Stomach (tissue), 9 donors: ENCODE measurements around the gene IBA57. TPM values are rescaled to one million over a fixed set of nuclear protein-coding genes. Genes with fewer than 3 reads are reported as not detected.

ENCODE experiments used
- DNase-seq, 2 donors: peaks; one replicate each; pipeline versions ENCODE4 v3.0.0 to v3.0.0-alpha.2; 2013 to 2019
- H3K27ac ChIP-seq, 5 donors: fragments of 200-600 bp in 4 of 5; sonication (generic) in 4 of 5; one replicate each; pipeline ENCODE4 v1.5.1; 2013 to 2019; ENCODE audit warnings: mild to moderate bottlenecking in 1 of 5, moderate library complexity in 1 of 5
- H3K27me3 ChIP-seq, 3 donors: fragments of 200-600 bp; sonication (generic); one replicate each; pipeline ENCODE4 v1.5.1; 2017 to 2019; ENCODE audit warnings: mixed run types in 1 of 3
- H3K36me3 ChIP-seq, 4 donors: fragments of 200-600 bp; sonication (generic); 1 replicate in 3 of 4; 2 replicates in 1 of 4; pipeline ENCODE4 v1.5.1; 2016 to 2019
- H3K4me1 ChIP-seq, 4 donors: fragments of 200-600 bp; sonication (generic); one replicate each; pipeline ENCODE4 v1.5.1; 2016 to 2019
- H3K4me3 ChIP-seq, 4 donors: fragments of 200-600 bp; sonication (generic) in 3 of 4; one replicate each; pipeline ENCODE4 v1.5.1; 2016 to 2019; ENCODE audit warnings: mild to moderate bottlenecking in 1 of 4
- H3K9me3 ChIP-seq, 4 donors: fragments of 200-600 bp; sonication (generic); one replicate each; pipeline ENCODE4 v1.5.1; 2016 to 2019
- CTCF ChIP-seq, 7 experiments: fragments of 450-650 bp in 4 of 7; fragments of 200-600 bp in 3 of 7; sonication (generic) in 3 of 7; IDR thresholded peaks; one replicate each; pipeline ENCODE4 v1.5.1; 2016 to 2019; ENCODE audit warnings: antibody characterized with exemption in 7 of 7, control low read depth in 2 of 7, mild to moderate bottlenecking in 1 of 7
- EP300 ChIP-seq: sonication (generic); formaldehyde crosslinking; IDR thresholded peaks from one replicate; pipeline ENCODE4 v1.6.1; 2017; ENCODE audit warnings: antibody characterized with exemption
- POLR2A ChIP-seq, 4 donors: fragments of 450-650 bp; IDR thresholded peaks; one replicate each; pipeline ENCODE4 v1.6.1; 2016; ENCODE audit warnings: antibody characterized with exemption in 4 of 4, control low read depth in 2 of 4, mild to moderate bottlenecking in 1 of 4, moderate library complexity in 1 of 4
- POLR2AphosphoS5 ChIP-seq, 3 donors: sonication (generic); formaldehyde crosslinking; IDR thresholded peaks; one replicate each; pipeline ENCODE4 v1.6.1; 2016; ENCODE audit warnings: antibody characterized with exemption in 3 of 3
- WGBS, 5 donors: extraction: QIAGEN DNeasy Blood & Tissue Kit in 3 of 5; methylation state at CpG; one replicate each; pipeline versions ENCODE4 v1.1.5 to v1.1.7; 2013 to 2018; 5-methylcytosine and 5-hydroxymethylcytosine counted together
- intact Hi-C: fragments of 100-400 bp; cut with DNase I; formaldehyde crosslinking; loops from one replicate; pipeline ENCODE4 v1.15.1; 2023; ENCODE audit warnings: low total_unique reads
- polyA plus RNA-seq, 3 donors: library from polyadenylated mRNA; stranded (reverse); fragments of 200-250 nt; gene quantifications; one replicate each; pipeline ENCODE4 v1.2.3, GENCODE V29; 2013
- total RNA-seq, 5 donors: library from RNA; depleted of rRNA; stranded (reverse); fragments of >200 nt; gene quantifications; one replicate each; pipeline versions ENCODE4 v1.1.0 to v1.2.3, GENCODE V29; 2014 to 2016
- donor health status: healthy with polysubstance abuse.
- donor health status: Bipolar disorder and iron deficiency.
- donor health status: healthy.

Gene IBA57
- total and polyA plus RNA-seq, 8 donors: 1.2 to 6.1 (median 4.3) TPM

- H3K4me1 ChIP-seq: peaks cover 10 to 19% (median 15%) of the 10 kb centered on the region in 4 donors
- no peak for DNase-seq
- intact Hi-C loops: no loop called here
- peaks cover 0 to 68% (median 21%) of the 10 kb centered on the region in 3 donors for H3K27me3 ChIP-seq
- H3K9me3 ChIP-seq: no peaks in the 10 kb centered on the region
- TF ChIP-seq POLR2A (IDR thresholded peaks at IDR 0.05) (no peak), EP300 (no peak), POLR2AphosphoS5 (IDR thresholded peaks at IDR 0.05) (no peak), CTCF (IDR thresholded peaks at IDR 0.05) (no peak)
- no peak overlapping the region for H3K4me3 ChIP-seq
- no peak overlapping the region for H3K27ac ChIP-seq
- H3K36me3 ChIP-seq: no peaks in the 10 kb centered on the region
- WGBS, 5 donors: 68 to 87% (median 71%) methylated on average over 7 to 19 of the region's 19 CpGs
These were observed 43.4 kb downstream of the IBA57 start for GRCh38 chr1:228208831-228209551.

- Histone ChIP-seq H3K4me3 (no peak overlapping the region), H3K4me1 (peaks cover 10 to 23% (median 17%) of the 10 kb centered on the region in 4 donors), H3K27me3 (peaks cover 0 to 74% (median 21%) of the 10 kb centered on the region in 3 donors), H3K36me3 (no peaks in the 10 kb centered on the region), H3K27ac (no peak overlapping the region), H3K9me3 (no peaks in the 10 kb centered on the region)
- no peak for DNase-seq
- 78 to 89% (median 85%) methylated on average over 2 to 3 of the region's 3 CpGs for WGBS, 5 donors
- TF ChIP-seq CTCF (IDR thresholded peaks at IDR 0.05) (no peak), POLR2A (IDR thresholded peaks at IDR 0.05) (no peak), POLR2AphosphoS5 (IDR thresholded peaks at IDR 0.05) (no peak), EP300 (no peak)
- intact Hi-C loops: no loop called here
These were observed 44.1 kb downstream of the IBA57 start for GRCh38 chr1:228209657-228210056.

- H3K4me1 ChIP-seq: peaks cover 10 to 23% (median 17%) of the 10 kb centered on the region in 4 donors
- intact Hi-C loops: no loop called here
- peak in 1 of 2 donors; percentile 18 for DNase-seq
- 75 to 98% (median 77%) methylated on average over 6 to 11 of the region's 11 CpGs for WGBS, 5 donors
- peaks cover 0 to 74% (median 21%) of the 10 kb centered on the region in 3 donors for H3K27me3 ChIP-seq
- H3K27ac ChIP-seq: no peak overlapping the region
- no peaks in the 10 kb centered on the region for H3K9me3 ChIP-seq
- no peak overlapping the region for H3K4me3 ChIP-seq
- TF ChIP-seq EP300 (no peak), CTCF (IDR thresholded peaks at IDR 0.05) (no peak), POLR2A (IDR thresholded peaks at IDR 0.05) (no peak), POLR2AphosphoS5 (IDR thresholded peaks at IDR 0.05) (no peak)
- H3K36me3 ChIP-seq: no peaks in the 10 kb centered on the region
These were observed 44.6 kb downstream of the IBA57 start for GRCh38 chr1:228210076-228210651.

GRCh38 chr1:228210712-228211530 is 45.3 kb downstream of the IBA57 start:
- 83 to 90% (median 87%) methylated on average over 13 to 16 of the region's 16 CpGs for WGBS, 5 donors
- intact Hi-C loops: no loop called here
- no peaks in the 10 kb centered on the region for H3K36me3 ChIP-seq
- H3K4me1 ChIP-seq: peaks cover 10 to 23% (median 17%) of the 10 kb centered on the region in 4 donors
- TF ChIP-seq POLR2AphosphoS5 (IDR thresholded peaks at IDR 0.05): no peak
- TF ChIP-seq POLR2A (IDR thresholded peaks at IDR 0.05): no peak
- no peak for TF ChIP-seq EP300
- TF ChIP-seq CTCF (IDR thresholded peaks at IDR 0.05): no peak
- no peak overlapping the region for H3K4me3 ChIP-seq
- H3K27ac ChIP-seq: no peak overlapping the region
- H3K9me3 ChIP-seq: no peaks in the 10 kb centered on the region
- peaks cover 0 to 72% (median 21%) of the 10 kb centered on the region in 3 donors for H3K27me3 ChIP-seq
- DNase-seq: no peak
